Left forelimb (tissue), 1 donor: ENCODE measurements around the gene CAMSAP1.
"Not testable (repeated sequence)": the region's sequence is repeated elsewhere in the genome, so short reads cannot be mapped to it uniquely, and the experiment has no call there.

Source experiments
- DNase-seq: peaks from one replicate; pipeline ENCODE4 v3.0.0-alpha.2; 2018; ENCODE audit warnings: low spot score

The CAMSAP1 gene

DNA sequence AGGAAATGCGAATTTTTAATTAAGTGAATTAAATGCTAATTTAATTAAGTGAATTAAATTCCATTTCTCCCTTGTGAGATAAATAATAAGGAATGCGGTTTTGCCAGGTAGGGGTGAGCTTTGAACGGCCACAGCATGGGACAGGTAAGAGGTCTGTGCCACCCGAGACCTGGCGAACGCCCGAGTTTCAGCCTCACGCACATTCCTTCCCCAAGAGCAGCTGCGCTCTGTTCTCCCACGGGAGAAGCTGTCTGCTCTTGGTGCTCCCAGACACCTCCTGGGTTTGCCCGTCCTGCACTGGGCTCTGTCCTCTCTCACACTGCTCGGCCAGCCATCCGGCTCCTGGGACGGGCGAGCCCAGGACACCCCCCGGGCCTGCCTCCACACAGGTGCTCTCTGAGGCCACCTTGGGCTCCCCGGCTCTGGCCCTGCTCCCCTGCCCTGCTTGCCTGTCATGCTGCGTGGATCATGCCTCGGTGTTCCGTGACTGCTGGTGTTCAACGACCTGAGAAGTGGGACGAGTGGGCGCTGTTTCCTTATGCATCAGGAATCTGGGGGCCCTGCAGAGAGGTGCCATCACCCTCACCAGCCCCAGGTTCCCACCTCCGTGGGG, 13.7 kb upstream of the CAMSAP1 start:
- no peak for DNase-seq

DNA sequence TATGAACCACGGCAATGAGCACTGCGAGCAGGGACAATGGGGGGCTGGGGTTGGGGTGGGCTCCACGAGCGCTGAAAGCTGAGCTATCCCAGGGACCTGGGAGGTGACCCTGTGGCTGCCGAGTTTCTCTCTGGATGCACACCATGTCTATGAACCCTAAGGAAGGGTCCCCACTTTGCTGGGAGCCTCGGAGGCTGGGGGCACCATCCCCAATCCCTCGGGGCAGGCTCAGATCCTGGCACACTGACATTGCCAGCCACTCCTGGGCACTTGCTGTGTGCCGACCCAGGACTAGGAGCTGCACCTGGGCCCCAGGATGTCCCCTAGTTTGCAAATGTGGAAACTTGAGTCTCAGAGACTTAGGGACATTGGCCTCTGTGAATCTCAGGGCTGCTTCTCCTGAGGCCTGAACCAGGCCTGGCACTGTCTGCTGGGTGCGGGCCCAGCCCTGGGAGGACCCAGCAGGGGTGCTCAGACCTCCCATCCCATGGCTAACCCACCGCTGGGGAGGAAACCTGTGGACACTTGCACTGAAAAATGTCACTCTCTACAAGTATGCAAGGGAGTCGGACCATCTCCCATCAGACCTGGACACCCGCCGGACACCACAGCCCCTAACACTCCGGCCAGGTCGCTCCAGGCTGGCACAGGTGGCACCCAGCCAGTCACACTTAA, 13.0 kb upstream of the CAMSAP1 start:
- DNase-seq, result no peak

DNA sequence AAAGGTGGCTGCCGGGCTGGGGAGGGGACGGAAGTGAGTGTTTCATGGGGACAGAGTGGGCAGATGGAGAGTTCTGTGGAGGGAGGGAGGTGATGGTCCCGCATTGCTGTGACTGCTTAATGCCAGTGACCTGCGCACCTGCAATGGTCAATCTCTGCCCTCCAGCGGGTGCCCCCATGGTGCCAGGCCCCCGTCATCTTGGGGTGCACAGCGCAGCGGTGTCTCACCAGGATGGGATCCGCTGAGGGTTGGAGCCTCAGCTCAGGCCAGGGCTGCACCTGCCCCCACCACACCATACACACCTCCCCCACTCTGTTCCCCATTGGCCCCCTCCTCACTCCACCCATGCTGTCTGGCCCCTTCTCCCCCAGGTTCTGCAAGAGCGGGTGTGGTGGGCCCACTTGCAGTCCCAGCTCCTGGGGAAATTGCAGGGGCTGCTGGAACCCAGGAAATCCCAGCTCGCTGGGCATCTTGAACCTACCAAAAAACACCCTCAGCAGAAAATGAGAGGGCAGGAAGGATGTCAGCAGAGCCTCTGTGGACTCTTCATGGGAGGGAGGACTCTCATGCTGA, 12.1 kb upstream of the CAMSAP1 start:
- peak; percentile 59 for DNase-seq

DNA sequence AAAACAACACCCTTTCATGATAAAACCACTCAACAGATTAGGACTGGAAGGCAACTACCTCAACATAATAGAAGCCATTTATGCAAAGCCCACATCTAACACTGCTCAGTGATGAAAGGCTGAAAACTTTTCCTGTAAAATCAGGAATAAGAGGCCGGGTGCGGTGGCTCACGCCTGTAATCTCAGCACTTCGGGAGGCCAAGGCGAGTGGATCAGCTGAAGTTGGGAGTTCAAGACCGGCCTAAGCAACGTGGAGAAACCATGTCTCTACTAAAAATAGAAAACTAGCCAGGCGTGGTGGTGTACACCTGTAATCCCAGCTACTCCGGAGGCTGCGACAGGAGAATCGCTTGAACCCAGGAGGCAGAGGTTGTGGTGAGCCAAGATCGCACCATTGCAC, 8.9 kb upstream of the CAMSAP1 start:
- DNase-seq, result not testable (repeated sequence)

DNA sequence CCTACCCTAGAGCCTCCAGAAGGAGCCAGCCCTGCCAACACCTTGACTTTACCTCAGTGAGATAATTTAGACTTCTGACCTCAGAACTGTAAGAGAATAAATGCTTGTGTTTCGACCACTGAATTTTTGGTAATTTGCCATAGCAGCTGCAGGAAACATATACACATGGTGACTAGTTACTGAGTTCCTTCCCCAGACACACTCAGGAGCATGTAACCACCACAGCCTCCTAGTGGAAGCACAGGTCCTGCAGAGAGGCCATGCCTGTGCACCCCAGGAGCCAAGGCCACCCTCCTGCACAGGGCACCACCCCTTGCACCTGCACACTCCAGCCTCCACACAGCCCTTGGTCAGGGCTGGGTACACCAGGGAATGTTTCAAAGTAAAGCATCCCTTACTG, 7.6 kb upstream of the CAMSAP1 start:
- DNase-seq, result peak; percentile 33

DNA sequence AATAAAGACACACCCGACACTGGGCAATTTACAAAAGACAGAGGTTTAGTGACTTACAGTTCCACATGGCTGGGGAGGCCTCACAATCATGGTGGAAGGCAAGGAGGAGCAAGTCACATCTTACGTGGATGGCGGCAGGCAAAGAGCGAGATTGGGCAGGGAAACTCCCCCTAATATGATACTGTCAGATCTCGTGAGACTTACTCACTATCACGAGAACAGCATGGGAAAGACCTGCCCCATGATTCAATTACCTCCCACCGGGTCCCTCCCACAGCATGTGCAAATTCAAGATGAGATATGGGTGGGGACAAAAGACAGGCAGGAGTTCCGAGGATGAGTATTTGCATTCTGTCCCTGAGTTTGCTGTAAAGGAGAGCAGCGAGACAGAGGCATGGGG, 3.9 kb upstream of the CAMSAP1 start:
- peak; percentile 41 for DNase-seq

DNA sequence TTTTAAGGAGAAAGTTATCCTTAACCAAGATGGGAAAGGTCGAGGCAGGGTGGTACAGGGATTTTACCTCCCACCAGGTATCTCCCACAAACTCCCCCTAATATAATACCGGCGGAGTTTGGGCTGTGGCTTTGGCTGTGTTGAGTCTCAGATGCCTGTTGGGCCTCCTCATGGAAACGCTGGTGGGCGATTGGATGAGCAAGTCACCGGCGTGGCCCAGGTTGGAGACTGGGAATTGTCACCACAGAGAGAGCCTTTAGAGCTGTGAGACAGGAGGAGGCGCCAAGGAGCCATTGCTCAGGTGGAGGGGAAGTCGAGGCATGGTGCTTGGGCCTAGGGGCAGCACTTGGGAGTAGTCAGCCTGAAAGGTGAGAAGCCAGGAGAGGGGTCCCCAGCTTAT, 3.4 kb upstream of the CAMSAP1 start:
- DNase-seq, result peak; percentile 37

DNA sequence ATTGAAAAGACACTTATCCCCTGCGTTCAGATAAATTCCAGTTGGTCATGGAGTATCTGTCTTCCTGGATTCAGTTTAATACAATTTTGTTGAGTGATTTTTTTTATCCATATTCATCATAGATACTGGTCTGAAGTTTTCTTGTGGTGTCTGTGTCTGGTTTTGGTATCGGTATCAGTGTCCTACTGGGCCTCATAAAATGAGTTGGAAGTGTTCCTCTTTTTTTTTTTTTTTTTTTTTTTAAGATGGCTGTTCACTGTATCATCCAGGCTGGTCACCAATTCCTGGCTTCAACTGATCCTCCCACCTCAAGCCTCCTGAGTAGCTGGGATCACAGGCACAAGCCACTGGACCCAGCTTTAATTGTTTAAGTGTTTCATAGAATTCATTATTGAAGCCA, 2.9 kb upstream of the CAMSAP1 start:
- DNase-seq, result no peak

DNA sequence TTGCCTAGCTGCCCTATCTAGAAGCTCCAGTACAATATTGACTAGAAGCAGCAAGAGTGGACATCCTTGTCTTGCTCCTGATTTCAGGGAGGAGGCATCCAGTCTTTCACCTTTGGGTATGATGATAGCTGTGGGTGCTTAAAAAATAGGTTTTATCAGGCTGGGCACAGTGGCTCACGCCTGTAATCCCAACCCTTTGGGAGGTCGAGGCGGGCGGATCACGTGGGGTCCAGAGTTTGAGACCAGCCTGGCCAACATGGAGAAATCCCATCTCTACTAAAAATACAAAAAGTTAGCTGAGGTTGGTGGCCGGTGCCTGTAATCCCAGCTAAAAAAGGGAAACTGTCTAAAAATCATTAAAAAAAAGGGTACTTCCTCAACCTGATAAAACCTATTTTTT, 2.0 kb upstream of the CAMSAP1 start:
- DNase-seq, result no peak

DNA sequence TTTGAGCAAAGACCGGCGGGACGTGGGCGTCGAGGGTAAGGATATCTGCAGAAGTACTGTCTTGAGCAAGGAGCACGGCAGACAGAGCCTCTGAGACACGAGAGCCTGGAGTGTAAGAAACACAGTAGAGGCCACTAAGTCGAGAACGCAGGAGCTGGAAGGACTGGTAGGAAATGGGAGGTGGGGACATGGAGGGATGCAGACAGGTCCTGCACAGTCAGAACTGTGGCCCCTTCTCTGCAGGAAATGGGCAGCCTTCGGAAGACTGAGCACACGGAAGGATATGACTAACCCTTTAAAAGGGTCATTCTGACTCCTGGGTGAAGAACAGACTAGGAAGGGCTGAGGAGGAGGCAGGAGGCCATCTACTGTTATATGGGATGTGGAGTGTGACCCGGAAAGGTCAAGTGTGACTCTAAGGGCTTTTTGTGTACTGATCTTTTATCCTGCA, 1.4 kb upstream of the CAMSAP1 start:
- peak; percentile 36 for DNase-seq

DNA sequence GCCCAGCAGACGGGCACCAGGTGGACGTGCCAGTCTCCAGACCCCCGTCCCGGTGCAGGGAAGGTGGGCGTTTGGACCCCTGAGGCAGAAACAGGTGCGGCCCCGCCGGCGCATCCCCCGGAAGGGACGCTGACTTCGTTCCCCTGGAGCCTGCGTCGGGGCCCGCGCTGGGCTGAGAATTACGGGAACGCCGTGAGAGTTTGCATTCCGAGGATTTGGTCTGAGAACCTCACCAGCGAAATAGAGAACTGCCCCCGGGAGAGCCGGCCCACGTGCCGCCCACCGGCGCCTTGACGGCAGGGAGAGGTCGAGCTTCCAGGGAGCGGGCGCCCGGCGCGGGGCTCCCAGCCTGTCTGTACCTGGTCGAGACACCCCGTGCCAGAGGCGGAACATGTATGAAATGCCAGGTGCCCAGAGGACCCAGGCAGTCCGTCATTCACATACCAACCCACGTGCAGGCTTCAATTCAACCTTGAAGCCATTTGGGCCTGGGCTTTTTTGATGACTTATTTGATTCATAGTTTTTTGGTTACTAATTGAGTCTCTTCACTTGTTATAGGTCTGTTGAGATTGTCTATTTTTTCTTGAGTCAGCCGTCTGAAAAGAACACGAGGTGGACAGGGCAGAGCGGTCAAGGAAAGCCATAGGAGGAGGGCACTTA, 877 bp upstream of the CAMSAP1 start:
- DNase-seq, result peak; percentile 63

DNA sequence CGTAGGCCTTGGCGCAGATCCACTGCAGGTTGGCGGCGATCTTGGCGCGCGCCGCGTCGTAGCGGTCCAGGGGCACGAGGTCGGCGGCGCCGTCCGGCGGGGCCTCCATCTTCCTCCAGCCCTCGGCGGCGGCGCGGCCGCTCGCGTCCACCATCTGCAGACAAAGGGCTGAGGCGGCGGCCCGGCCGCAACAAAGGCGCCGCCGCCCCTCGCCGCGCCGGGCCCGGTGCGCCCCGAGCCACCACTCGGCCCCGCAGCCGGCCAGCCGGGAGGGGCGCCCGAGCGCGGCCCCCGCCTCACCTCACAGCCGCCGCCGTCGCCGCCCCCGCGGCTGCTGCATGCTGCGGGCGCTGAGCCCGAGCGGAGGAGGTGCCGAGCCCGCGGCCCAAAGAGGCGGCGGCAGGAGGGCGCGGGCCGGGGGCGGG, 328 bp downstream of the CAMSAP1 start:
- DNase-seq, result no peak

DNA sequence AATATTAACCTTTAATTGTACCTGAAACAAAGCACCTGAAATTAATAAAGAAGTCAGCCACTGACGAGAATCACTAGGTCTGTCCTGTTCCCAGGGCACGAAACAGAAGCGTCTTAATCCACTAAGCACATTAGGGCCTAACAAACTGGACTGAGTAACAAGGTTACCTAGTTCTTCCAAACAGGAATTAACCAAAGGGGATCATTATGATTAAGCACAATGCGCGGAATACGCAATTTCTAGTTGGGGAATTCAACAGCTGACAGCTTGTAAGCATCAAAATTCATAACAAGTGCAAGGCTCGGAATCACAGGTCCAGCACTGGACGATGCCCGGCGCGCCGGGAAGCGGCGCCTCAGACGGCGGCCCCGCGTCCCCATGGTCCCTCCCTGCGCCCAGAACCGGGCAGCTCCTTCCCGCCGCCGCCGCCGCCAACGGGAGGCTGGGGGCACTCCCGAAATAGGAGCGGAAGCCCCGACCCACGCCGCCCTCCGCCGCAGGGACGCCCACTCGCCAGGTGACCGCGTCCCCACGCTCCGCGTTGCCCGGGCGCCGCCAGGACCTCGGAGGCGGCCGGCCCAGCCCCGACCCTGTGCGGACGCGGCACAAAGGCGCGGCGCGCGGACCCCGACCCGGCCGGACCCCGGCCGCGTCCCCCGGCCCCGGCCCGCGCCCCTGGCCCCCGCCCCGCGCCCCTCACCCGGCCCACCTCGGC, 898 bp downstream of the CAMSAP1 start:
- peak; percentile 65 for DNase-seq

DNA sequence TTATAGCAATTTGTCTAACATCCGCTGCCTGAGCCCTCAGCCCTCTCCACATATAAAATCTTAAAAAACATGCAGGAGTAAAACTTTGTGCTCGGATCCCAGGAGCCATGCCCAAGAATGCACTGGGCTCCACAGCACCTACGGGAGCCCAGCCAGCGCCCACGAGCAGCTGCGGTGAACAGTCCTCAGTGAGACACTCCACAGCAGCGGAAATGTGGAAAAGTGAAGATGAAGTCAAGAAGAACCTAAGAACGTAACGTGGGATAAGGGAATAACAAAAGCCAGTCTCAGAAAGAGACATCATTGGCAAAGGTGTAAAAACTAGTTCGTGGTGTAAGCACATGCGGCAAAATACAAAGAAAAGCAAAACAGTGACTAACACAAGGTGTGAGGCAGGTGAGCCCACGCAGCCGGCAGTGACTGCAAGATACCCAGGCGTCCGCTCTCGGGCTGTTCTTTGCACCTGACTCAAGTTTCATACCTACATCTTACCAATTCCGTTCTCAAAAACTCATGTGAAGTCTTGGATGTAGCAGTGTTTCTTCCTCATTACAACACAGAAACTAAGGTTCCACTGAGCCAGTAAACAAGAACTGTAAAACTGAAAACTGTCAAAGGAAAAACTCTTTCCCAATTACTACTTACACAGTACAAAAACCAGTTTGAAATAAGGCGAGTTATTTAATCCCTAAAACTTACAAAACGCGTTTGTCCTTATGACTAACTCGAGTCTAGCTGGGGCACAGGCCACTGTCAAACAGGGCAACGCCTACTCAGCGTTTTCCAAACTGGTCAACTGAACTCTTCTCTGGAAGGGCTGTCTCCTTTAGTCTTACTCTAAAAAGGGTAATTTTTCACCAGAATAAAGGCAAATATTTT, 1.7 kb downstream of the CAMSAP1 start:
- peak; percentile 22 for DNase-seq

DNA sequence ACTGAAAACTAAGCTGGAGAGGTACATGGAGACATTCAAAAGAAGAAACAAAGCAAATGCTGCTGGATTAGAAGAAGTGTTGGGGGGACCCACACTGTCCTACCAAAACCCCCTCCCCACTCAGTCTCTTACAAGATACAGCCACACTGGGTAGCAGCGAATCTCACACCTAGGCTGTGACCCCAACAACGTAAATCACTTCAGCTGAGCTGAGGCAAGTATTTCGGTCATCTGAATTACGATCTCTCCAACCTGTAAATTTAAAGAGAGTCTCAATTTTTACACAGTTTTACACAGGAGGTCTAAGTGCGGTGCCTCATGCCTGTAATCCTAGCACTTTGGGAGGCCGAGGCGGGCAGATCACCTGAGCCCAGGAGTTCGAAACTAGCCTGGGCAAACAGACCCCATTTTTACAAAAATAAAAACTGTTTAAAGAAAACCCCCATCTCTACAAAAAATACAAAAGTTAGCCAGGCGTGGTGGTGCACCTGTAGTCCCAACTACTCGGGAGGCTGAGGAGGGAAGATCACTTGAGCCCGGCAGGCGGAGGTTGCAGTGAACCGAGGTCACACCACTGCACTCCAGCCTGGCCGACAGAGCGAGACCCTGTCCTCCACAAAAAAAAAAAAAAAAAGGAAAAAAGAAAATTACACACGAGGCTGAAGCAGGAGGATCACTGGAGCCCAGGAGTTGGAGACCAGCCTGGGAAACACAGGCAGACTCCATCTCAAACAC, 3.4 kb downstream of the CAMSAP1 start:
- DNase-seq, result peak; percentile 17

DNA sequence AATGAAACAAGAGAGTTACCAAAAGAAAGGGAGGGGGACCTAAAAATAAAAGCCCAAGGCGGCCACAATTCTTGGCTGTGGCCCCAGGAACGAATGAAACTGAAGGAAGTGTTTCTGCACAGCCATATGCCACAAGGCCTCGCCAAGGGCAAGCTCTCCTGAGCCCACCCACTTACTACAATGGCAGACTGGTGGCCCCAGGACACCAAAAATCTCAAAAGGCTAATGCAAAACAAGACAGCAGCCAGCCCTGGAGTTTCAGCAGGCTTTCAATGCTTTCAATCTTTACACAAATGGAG, 4.0 kb downstream of the CAMSAP1 start:
- DNase-seq, result peak; percentile 33

DNA sequence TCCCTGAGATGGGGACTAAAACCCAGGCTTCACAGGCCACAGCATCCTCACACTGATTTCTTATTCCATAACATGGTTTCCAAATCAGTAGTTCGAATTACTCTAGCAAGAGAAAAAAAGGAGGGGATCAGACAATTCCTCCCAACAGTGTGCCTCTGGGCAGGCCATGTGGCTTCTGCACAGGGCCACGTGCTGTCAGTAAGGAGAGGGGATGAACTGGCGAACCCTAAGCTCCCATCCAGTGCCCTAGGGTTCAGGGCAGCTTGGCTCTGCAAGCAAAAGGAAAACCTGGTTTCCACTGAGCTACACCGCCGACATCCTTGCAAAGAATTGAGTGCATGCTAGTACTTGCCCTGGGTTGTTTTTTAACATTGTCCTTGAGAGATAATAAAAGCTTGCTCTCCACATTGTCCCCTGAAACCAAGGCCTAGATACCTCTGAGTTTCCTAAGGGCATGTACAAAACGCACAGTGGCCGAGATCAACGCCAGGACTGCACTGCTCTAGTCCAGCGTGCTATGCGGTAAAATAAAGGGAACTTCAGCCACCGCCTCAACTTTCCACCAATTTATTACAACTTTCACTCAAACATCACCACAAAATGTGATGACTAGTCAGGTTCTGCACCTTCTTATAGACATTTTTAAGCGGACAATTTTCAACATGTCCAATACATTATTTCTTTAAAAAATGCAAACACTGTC, 4.5 kb downstream of the CAMSAP1 start:
- peak; percentile 26 for DNase-seq

DNA sequence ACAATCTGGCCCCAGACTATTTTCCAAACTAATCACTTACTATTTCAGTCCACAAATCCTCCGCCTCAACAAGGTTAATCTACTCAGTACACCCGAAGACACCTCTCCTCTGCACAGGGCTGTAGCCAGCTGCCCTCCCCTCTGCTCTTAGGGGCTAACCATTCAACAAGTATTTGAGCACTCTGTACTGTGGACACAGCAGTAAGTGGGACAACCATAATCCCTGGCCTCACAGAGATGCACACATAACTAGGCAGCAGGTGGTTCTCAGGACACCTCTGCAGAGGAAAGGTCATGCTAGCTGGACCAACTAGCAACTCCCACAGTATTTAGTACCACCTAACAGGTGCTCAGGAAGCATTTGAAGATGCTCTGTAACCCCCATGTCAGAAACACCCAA, 5.5 kb downstream of the CAMSAP1 start:
- DNase-seq, result peak; percentile 28

DNA sequence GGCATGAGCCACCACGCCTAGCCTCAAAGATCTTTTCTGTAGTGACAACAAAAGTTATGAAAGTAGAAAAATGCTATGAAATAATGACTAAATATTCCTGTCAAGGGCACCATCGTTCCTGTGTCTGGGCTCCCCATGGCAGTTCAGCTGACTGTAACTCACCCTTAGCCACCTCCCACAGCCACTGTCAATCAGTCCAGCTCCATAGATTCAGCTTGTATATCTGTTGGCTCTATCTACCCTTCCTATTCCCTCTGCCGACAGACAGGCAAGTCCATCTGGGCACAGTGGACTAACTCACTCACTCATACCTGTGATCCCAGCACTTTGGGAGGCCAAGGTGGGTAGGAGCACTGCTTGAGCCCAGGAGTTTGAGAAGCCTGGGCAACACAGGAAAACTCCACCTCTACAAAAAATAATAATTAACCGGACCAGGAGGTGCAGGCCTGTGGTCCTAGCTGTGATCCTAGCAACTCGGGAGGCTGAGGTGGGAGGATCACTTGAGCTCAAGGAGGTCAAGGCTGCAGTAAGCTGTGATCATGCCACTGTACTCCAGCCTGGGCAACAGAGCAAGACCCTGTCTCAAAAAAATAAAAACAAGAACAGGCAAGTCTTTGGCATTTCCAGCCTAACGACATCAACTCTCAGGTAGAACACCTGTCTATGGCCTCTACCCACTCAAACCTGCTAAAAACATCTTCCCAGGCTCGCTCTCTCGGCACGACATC, 6.2 kb downstream of the CAMSAP1 start:
- peak; percentile 28 for DNase-seq
